GM18909 (cell line): ENCODE measurements around the gene ZNF543.
"Not testable (repeated sequence)": the region's sequence is repeated elsewhere in the genome, so short reads cannot be mapped to it uniquely, and the experiment has no call there.

ENCODE experiments used
- ATAC-seq: cut with Tn5 transposase; IDR thresholded peaks from one replicate; pipeline ENCODE4 v1.9.1; 2021; ENCODE audit warnings: mild to moderate bottlenecking; ENCODE audit not compliant: unreplicated experiment, poor library complexity

ZNF543 gene

DNA sequence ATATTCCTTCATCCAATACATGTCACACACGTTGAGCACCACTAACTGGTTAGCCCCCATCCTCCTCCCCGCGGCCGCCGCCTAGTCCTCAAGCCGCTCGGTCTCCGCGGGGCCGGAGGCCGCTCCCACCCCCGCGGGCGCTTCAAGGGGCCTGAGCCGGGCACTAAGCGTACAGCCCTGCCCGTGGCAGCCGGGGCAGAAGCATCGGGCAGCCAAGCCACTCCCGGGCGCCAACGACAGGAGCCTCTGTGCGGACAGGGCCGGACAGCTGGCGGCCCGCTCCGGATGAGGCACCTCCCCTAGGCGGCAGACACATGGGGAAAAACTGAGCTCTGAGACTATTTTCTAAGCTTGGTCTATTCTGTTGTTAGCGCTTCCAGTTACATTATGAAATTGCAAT, 2.8 kb upstream of the ZNF543 start:
- no peak for ATAC-seq

DNA sequence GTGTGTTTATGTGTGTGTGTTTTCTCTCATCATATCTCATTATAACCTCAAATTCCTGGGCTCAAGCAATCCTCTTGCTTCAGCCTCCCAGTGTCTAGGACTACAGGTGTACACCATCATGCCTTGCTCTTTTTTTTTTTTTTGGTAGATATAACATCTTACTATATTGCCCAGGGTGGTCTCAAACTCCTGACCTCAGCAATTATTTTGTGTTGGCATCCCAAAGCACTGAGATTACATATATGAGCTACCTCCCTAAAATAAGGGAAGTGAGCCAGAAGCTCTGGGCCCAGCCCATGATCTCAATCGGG, 448 bp upstream of the ZNF543 start:
- ATAC-seq = no peak

DNA sequence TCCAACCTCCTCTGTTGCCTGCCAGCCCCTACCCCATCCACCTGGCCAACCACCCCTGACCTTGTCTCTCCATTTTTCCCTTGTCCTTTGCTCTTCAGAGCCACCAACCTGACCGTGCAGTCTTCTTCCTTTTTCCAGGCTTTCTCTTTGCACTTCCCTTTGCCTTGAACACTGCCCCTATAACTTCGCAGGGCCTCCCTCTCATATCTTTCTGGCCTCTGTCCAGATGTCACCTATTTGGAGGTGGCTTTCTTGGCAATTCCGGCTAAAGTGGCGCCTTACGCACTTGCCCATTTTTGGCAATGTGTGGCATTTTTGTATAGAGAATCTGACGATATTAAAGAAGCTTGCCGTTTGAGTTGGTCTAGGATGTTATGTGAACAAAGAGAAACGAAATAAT, 844 bp downstream of the ZNF543 start:
- no peak for ATAC-seq

DNA sequence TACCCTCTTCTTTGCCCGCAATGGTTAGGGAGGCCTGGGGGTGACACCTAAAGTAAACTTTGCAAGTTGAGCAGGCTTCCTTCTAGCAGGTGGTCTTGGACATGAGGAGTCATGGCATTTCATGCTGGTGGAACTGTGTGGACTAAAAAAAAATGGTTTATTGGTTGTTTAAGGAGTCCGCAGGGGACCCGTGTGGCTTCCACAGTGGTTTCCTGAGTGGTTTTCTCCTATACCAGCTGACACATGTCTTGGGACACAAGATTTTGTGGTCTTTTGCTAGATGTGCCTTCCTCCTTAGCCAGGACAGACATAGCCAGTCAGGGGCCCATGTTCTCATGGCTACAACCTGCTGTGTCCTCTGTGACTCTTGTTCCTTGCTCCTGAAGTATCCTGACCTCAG, 1.5 kb downstream of the ZNF543 start:
- ATAC-seq = no peak

- no peak for ATAC-seq
Observed at GRCh38 chr19:57324992-57325391, 4.7 kb downstream of the ZNF543 start.

DNA sequence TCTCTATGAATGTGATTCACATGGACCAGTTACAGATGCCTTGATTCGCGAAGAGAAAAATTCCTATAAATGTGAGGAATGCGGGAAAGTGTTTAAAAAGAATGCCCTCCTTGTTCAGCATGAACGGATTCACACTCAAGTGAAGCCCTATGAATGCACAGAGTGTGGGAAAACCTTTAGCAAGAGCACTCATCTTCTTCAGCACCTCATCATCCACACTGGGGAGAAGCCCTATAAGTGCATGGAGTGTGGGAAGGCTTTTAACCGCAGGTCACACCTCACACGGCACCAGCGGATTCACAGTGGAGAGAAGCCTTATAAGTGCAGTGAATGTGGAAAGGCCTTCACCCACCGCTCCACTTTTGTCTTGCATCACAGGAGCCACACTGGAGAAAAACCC, 7.7 kb downstream of the ZNF543 start:
- ATAC-seq = no peak

- ATAC-seq = no peak
Observed at GRCh38 chr19:57334191-57334590, 13.9 kb downstream of the ZNF543 start.

GRCh38 chr19:57338877-57339276, 18.6 kb downstream of the ZNF543 start:
- ATAC-seq = no peak

DNA sequence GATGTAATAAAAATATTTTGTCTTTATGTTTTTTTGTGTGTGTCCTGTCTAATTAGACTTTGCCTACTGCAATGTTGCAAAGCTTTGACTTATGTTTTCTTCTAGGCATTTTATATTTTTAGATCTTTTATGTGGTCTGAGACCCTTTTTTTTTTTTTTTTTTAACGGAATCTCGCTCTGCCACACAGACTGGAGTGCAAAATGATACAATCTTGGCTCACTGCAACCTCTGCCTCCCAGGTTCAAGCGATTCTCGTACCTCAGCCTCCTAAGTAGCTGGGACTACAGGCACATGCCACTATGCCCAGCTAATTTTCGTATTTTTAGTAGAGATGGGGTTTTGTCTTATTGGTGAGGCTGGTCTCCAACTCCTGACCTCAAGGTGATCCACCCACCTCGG, 22.3 kb downstream of the ZNF543 start:
- ATAC-seq = no peak

DNA sequence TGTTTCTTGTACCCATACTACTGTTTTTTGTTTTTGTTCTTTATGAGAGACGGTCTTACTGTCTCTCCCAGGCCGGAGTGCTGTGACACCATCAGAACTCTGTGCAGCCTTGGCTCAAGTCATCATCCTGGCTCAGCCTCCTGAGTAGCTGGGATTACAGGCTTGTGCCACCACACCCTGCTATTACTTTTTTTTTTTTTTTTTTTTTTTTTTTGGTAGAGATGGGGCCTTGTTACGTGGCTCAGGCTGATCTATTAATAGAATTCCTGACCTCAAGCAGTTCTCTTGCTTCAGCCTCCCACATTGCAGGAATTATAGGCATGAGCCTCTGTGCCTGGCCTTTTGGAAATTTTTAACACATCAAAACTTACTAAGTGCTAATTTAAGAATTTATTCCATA, 27.9 kb downstream of the ZNF543 start:
- no peak for ATAC-seq

- ATAC-seq = peak; percentile 98
Observed at GRCh38 chr19:57350877-57351805, 30.9 kb downstream of the ZNF543 start, which contains the start of gene ZNF304. TSS of gene ZNF304 (plus strand) at chr19:57351271. CDS start at chr19:57351665, 394 bp downstream.

- ATAC-seq = peak; percentile 7
Observed at GRCh38 chr19:57351867-57352266, 31.6 kb downstream of the ZNF543 start.

GRCh38 chr19:57355916-57356315, 35.6 kb downstream of the ZNF543 start:
- no peak for ATAC-seq

- ATAC-seq = no peak
Observed at GRCh38 chr19:57357406-57357805, 37.1 kb downstream of the ZNF543 start.

DNA sequence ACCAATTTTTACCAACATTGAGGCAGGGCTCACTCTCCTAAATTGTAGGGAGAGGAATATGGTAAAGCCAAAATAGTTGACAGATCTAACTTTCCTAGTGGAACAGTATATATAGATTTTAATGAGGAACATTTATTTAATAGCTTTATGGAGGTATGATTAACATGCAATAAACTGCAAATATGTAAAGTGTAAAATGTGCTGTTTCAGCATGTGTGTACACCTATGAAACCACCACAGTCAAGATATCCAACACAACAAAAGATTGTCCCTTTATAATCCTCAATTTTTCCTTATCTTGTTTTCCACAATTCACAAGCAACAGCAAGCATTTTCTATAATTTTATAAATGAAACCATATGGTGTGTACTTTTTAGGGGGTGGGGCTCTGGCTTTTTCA, 39.0 kb downstream of the ZNF543 start:
- ATAC-seq = no peak

DNA sequence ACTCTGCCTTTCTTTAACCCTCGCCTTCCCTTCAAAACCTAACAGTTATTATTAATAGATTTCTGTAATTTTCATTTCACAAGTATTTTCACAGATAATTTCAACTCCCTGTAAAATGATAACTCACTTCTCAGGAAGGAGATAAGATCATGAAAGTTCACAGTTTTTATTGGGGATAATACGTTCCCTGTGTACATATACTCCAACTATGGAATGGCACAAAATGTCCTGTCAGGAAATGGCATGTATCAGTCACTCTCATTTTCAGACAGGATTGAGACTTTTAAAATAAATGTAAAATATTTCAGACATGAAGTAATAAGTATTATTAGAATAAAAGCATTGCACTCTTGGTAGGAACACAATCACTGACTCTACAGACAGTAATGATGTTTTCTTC, 42.1 kb downstream of the ZNF543 start:
- ATAC-seq = no peak

GRCh38 chr19:57362997-57363687, 42.9 kb downstream of the ZNF543 start, which contains the start of the genes TRAPPC2B and ZNF547:
TSS of gene TRAPPC2B (plus strand) at chr19:57363551. CDS start at chr19:57364834, 1,283 bp downstream.
TSS of gene ZNF547 (plus strand) at chr19:57363551. CDS start at chr19:57368556, 5,005 bp downstream.
- peak; percentile 97 for ATAC-seq

GRCh38 chr19:57363688-57364181, 43.5 kb downstream of the ZNF543 start:
- ATAC-seq = peak; percentile 7

GRCh38 chr19:57366776-57367175, 46.5 kb downstream of the ZNF543 start:
- ATAC-seq = no peak

DNA sequence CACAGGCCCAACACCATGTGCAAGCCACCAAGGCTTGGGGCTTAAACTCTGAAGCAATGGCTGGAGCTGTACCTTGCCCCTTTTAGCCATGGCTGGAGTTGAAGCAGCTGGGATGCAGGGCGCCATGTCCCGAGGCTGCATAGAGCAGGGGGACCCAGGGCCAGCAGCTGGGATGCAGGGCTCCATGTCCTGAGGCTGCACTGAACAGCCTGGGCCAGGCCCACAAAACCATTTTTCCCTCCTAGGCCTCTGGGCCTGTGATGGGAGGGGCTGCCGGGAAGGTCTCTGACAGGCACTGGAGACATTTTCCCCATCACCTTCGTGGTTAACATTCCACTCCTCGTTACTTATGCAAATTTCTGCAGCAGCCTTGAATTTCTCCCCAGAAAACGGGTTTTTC, 53.9 kb downstream of the ZNF543 start:
- ATAC-seq = no peak

DNA sequence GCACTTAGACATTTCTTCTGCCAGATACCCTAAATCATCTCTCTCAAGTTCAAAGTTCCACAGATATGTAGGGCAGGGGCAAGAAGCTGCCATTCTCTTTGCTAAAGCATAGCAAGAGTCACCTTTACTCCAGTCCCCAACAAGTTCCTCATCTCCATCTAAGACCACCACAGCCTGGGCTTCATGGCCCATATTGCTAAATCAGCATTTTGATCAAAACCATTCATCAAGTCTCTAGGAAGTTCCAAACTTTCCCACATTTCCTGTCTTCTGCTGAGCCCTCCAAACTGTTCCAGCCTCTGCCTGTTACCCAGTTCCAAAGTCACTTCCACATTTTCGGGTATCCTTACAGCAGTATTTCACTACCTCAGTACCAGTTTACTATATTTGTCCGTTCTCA, 54.4 kb downstream of the ZNF543 start:
- not testable (repeated sequence) for ATAC-seq
